ENCODE results near the gene FGGY.
"Not testable (repeated sequence)": the region's sequence is repeated elsewhere in the genome, so short reads cannot be mapped to it uniquely, and the experiment has no call there.

FGGY gene

GRCh38 chr1:59704716-59705115 lies 407.8 kb downstream of the FGGY start:
- no peak overlapping the region for H3K27ac ChIP-seq
- TF ChIP-seq CTCF (conservative IDR thresholded peaks at IDR 0.05) = no peak

GRCh38 chr1:59705466-59706302 lies 408.8 kb downstream of the FGGY start:
- no peak for TF ChIP-seq CTCF (conservative IDR thresholded peaks at IDR 0.05)
- H3K27ac ChIP-seq = no peak overlapping the region

- H3K27ac ChIP-seq = no peak overlapping the region
- no peak for TF ChIP-seq CTCF (conservative IDR thresholded peaks at IDR 0.05)
Measured at GRCh38 chr1:59706303-59706599, 409.4 kb downstream of the FGGY start.

GRCh38 chr1:59707178-59707791 lies 410.4 kb downstream of the FGGY start:
- no peak for TF ChIP-seq CTCF (conservative IDR thresholded peaks at IDR 0.05)
- H3K27ac ChIP-seq = no peak overlapping the region

- no peak for TF ChIP-seq CTCF (conservative IDR thresholded peaks at IDR 0.05)
- H3K27ac ChIP-seq = no peak overlapping the region
Measured at GRCh38 chr1:59709333-59709732, 412.4 kb downstream of the FGGY start.

GRCh38 chr1:59710920-59711319 lies 414.0 kb downstream of the FGGY start:
- not testable (repeated sequence) for H3K27ac ChIP-seq

GRCh38 chr1:59714219-59714618 lies 417.3 kb downstream of the FGGY start:
- H3K27ac ChIP-seq = no peak overlapping the region
- TF ChIP-seq CTCF (conservative IDR thresholded peaks at IDR 0.05) = no peak

GRCh38 chr1:59714966-59715365 lies 418.1 kb downstream of the FGGY start:
- no peak for TF ChIP-seq CTCF (conservative IDR thresholded peaks at IDR 0.05)
- no peak overlapping the region for H3K27ac ChIP-seq

Data from VCaP (cell line).